Measurements from ENCODE around the gene AFDN.

Gene AFDN

DNA sequence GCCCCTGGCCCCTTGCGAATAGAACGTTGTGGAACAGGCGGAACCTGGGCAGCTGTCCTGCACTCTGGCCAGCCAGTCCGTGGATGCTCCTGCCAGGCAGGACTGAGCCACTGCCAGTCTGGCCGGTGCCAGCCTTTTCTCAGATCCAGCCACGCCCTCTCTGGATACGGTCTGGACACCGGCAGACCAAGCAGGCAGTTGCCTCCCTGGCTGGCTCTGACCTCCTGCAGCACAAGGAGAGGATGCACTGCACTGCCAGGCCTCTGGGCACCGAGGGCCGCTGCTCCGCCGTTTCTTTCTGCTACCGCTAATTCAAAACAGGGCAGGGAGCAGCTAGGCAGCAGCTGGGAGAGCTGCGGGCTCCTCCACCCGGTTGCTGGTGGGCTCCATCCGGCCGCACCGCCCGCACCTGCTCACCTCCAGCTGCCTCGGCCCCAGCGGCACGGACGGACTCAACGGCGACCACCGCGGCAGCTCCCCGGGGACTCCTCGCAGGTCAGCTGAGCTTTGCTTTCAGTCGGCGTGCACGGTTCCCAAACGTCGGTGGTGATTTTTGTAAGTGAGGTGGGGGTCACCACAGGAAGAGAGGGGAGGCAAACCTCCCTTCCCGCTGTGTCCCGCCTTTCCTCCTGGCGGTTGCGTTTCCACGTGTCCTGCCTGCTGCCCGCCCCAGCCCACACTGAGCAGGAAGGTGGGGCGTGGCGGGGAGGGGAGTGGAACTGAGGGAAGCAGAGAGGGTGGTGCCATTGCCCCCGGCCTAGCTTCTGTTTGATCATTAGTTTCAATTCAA lies 30.3 kb upstream of the AFDN start:
- no peak for DNase-seq (ENCODE audit: low read depth)

DNA sequence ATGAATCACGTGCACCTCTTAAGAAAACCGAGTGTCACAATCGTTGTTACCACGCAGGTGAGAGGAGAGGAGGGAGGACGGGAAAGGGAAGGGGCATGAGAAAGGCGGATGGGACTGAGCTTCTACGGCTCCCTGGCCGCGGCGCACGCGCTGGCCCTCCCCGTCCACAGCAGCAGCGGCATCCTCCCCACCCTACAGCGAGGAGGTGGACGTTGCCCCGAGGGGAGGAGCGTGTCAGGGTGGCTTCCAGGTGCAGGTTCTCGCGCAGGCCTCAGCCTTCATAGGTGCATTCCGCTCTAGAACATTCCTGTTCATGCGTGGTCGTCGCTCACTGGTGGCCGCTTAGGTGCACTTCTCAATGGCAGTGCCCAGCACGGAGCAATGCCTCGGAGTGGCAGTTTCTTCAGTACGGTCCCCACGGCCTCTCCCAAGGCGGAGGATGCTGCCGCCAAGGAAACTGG lies 29.7 kb upstream of the AFDN start:
- DNase-seq (ENCODE audit: low read depth), result no peak

DNA sequence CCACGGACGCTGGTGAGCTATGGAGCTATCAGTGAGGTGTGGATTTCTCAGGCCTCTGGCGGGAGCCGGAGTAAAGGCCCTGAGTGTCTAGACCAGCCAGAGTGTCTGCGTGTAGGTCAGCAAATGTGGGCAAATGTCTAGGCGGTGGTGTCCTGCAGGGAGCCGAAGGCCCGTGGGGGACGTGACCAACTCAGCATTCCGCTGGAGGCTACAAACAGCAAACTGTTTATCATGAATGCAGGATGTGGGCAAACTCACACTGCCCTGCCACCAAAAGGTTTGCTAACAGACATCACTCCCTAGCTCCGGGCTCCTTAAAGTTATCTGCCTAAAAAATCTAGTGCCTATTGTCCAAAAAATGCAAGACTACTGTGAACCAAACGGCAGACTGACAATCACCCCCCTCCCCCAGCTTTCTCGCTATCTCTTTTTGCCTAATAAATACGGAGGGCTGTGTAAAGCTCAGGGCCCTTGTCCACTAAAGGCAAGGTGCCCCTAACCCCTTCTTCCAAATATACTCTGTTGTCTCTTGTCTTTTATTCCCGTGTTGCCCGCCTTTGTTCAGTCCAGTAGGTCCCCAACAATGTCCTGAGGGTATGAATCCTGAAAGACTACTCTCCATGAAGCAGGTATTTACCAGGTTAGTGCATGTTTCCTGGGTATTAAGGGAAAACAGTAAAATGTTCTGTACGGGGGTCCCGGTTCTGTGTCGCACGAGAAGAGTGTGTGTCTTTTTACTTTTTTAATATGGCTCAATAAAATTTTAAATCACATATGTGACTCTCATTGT lies 29.0 kb upstream of the AFDN start:
- no peak for DNase-seq (ENCODE audit: low read depth)

DNA sequence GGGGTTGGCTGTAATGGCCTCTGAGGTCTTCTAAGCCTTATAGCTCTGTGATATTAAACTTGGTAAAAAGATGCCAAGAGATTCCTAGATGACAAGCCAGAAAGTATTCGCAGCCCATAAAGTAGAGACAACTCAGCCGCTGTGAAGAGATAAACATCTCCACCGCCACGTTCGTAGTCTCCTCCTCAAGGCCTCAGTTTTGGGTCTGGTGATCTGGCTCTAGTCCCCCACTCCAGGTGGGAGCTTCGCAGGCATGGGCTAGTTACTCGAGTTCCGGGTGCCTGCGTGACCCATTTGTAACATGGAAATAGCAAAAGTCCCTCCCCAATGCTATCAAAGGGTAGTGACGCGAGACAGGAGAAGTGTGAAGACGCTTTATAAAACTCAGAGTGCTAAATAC lies 28.3 kb upstream of the AFDN start:
- no peak for DNase-seq (ENCODE audit: low read depth)

DNA sequence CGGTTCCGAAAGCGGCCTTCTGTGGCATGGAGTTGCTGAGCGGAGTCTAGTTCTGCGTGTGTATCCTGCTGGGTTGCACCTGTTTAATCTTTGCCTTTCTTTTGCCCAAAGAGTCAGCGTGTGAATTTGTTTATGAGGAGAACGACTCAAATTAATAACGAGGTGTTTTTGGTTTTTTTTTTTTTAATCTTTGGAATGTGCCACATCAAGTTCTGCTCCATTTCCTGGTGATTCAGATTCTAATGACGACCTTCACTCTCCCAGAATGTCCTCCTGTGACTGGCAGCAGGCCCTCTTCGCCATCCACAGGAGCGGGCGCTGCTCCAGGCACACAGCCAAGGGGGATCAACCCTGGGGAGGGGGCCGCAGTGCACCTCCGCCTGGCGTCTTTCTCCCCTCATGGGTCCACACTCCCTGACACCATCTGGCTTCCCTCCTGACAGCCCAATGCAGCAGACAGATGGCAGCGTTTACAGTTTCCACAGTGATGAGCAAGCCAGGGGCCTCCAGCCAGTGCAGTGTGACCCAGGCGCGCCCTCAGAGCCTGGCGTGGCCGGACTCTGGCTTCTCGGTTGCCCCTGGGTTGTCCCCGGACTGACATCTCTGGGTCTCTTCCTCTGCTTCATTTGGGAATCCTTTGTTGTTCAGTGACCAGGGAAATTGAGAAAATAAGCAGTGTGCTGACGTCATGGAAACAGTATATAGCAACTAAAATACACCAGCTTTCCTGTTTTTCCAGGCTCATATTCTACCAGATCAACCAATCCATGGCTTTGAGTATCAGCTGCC lies 27.5 kb upstream of the AFDN start:
- DNase-seq (ENCODE audit: low read depth), result no peak

DNA sequence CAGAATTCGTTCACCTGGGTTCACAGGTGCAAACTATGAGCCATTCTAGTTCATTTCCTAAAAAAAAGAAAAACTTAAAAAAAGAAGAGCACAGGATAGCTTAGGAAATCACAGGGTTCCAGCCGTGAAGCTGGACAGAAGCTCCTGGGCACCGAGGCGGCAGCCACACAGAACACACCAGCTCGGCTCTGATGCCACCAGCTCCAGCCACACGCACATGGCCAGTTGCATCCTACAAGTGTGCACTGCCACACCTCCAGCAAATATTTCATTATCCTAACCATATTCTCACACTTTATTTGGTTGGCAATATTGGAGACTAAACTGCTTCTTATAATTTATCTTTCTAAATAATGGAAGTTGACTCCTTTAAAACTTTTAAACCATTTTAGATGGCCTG lies 26.2 kb upstream of the AFDN start:
- DNase-seq (ENCODE audit: low read depth), result no peak

DNA sequence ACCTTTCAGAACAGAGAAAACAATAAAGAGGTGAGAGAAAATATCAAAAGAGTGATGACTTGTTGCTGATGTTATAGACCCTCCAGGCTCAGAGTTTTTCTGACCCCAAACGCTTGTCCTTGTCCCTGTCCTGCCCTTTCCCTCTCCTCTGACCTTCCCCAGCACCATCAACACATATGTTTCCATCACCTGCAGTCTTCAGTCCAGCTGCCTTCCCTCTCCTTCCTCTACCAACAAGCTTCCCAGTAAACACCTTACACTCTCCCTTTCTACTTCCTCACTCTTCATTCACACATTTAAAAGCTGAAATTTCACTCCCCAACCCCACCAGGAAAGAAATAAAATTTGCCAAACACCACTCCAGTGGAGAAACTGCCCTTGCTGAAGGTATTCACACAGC lies 25.4 kb upstream of the AFDN start:
- DNase-seq (ENCODE audit: low read depth), result no peak

DNA sequence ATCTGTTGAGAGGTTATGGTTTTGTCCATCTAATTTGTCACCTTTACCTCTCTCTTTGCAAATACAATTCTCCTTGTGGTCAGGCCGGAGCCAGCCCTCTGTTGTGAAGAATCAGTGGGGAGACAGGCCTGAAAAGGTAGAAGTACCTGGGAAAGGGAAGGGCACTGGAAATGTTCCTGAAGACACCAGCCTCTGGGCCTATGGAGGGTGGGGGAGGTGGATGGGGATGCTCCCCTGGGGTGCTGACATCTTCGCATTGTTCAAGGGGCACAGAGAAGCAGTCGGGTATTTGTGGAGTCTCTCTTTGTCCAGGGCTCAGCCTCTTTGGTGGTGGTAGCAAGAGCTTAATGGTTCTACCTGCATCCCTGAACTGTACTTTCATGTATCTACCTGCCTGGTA lies 24.4 kb upstream of the AFDN start:
- DNase-seq (ENCODE audit: low read depth), result no peak

DNA sequence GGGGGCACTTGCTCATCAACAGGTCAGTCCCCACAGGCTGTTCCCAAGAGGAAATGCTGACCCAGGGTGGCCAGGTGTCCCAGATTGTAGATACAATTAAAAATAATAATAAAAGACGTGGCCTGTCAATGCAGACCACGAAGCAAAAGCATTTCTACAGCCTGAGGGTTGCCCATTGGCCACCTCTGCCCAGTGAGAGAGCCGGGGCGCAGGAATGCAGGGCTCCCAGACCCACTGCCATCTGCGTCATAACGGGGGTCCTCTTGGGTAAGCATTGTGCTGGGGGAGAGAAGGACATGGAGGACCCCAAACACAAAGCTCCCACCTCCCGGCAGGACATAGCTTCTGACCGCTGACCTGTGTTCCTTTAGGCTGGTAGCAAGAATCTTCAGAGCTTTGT lies 22.9 kb upstream of the AFDN start:
- DNase-seq (ENCODE audit: low read depth), result no peak

DNA sequence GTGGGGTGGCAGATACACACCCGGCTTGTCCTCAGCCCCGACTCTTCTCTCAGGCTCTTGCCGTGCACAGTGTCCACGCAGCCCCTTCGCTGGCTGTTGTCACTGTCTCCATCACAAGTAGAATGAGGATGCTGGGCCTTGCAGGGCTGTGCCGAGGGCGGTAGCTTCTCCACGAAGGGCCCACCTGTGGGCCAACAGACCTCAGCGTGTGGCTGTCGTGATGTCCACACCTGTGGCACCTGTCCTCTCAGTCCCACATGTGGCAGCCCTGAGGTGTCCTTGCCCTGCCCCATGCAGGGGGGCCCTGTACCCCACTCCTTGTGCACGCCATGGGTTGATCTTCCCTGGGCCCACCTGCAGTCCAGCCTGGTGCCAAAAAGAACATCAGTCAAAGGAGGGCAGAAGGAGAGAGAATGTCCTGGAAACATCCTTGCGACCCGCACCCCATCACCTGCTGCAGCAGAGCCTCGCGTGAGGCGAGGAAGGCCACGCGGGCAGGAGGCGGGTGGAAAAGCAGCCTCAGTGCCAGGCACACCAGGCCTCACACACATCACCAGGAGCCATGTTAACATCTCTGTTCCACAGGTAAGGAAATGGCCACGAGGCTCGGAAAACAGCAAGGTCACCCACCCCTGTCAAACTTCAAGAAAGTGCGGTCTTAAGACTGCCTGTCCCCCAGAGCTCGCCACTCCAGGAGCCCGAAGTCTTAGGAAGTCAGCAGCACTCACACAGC lies 22.3 kb upstream of the AFDN start:
- DNase-seq (ENCODE audit: low read depth), result no peak

DNA sequence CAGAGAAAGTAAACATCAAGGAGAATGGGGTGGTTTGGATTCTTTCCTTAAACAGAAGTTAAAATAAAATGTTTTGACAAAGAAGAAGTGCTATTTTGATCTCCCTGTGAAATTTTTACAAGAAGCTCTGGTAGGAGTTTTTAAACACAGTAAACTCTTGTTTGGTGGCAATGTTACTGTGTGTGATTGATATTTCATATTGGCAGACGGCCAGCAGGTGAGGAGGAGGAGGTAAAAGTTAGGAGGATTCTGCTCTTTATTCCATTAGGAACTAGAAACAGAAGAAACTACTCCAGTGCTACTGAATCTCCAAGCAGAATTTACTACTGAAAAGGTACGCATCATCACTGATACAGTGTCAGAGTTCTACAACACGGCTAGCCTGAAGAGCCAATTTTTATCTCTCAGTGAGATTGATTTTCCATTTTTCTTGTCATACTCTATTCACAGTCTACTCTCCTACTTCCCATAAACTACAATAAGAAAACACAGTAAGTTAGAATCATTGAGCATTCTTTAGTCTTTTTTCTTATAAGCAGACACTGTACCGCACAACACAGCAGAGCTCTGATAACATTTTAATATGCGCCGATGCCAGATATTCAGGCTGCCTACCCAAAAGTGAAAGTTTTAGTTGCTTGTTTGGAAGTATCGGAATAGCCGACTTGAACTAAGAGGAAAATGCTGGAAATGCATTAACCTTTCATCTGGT lies 21.2 kb upstream of the AFDN start:
- DNase-seq (ENCODE audit: low read depth), result no peak

DNA sequence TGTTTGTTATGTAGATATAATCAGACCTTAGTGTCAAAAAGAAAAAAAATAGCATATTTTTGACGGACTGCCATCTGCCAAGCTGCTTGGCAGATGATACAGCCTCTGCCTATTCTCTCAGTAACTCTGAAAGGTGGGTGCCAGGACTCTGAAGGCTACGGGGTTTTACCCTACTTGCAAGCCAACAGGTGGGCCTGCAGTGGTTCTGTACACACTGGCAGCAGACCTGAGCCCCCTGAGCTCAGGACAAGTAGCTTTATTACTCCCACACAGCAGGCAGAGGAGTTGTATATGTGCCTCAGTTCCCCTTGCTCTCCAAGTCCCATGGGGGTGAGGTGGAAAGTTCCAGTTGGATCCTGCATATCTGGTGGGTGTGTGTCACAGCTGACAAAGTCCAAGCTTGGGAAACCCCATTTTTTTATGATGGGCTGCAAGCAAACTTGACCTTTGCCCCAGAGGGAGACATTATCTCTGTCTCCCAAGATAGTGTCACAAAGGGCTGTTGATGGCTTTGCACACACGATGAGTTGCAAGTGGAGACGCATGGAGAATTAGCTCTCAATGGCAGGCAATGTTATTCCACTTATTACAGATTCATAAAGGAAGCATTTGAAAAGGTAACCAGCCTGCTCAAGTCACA lies 20.5 kb upstream of the AFDN start:
- no peak for DNase-seq (ENCODE audit: low read depth)

DNA sequence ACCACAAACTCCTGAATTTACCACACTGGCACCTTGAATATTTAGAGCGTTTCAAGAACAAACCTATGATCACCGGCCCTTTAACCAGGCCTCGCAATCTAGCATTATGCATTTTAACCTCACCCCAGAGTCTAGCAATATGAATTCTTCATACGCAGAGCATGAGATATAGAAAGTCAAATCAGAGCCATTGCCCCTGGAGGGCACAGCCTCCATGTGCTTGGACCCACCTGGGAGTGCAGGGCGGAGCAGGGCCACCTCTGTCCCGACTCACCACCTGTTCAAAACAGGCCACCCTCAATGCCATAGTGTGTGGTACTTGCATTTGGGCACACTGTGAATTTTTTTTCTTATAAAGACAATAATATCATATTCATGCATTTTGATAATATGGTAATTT lies 19.5 kb upstream of the AFDN start:
- no peak for DNase-seq (ENCODE audit: low read depth)

DNA sequence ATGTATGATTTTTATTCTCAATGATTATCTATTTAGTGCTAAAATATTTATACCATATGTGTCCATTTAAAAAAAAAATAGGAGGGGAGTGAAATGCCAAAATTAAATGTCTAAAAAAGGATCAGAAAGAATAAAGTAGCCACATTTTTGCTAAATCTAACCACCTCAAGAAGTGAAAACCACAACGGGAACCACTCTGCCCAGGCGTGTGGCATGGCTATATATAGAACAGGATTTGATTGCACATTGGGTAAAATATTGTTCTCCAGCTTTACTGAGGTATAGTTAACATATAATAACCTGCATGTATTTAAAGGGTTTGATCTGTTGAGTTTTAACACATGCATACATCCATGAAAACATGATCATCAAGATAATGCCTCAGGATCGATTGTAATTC lies 19.0 kb upstream of the AFDN start:
- DNase-seq (ENCODE audit: low read depth), result no peak

DNA sequence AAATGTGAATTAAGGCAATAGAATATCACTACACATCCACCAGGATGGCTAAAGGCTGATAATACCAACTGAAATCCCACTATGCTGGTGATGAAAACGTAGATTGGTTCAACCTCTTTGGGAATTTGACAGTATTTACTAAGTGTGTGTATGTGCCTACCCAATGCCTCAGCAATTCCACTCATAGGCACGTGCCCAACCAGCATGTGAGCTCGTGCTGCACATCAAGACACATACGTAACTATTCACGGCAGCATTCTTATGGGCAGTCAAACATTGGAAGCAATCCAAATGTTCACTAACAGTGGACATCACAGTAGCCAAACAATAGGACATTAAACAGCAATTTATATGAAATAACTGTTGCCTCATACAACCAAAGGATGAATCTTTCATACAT lies 15.7 kb upstream of the AFDN start:
- no peak for DNase-seq (ENCODE audit: low read depth)

DNA sequence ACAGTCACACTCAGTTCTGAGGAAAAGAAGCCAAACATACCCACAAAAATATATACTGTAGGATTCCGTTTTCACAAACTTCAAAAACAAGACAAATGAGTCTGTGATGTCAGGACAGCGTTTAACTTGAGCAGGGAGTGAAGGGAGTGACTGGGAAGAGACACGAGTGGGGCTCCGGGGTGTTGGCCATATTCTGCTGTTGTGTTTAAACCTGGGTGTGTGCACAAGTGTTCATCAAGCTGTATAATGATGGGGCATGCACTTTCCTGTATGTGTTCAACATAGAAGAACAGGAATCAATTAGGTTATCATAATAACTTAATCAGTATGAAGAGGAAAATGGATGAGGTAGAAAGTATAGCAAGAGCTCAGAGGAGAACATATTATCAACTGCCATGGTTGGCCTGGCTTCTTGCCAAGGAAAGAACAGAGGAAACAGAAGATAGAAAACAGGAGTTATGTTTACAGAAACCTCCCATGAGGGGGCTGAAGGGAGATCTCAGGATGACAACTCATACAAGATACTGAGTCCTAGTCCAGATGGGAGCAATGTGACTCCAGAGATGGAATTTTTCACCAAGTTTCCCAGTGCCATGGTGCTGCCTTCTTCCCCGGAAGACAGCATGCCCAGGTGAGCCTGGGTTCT lies 15.1 kb upstream of the AFDN start:
- no peak for DNase-seq (ENCODE audit: low read depth)

DNA sequence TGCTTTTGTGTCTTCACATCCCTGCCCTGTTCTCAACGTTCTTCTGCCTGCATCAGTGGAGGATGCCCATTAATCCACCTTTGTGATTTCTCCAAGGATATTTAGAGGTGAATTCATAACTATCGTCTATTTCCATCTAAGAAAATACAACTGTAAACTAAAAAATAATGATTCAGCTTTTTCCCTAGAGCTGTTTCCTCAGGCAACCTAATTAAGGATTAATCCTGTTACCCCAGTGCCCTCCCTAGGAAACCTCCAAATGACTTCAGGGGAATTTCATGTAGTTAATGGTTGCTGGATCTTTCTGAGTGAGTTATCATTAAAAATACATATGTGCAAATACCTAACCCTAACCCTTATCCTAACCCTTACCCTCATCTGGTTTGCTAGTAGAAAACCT lies 14.6 kb upstream of the AFDN start:
- DNase-seq (ENCODE audit: low read depth), result no peak

DNA sequence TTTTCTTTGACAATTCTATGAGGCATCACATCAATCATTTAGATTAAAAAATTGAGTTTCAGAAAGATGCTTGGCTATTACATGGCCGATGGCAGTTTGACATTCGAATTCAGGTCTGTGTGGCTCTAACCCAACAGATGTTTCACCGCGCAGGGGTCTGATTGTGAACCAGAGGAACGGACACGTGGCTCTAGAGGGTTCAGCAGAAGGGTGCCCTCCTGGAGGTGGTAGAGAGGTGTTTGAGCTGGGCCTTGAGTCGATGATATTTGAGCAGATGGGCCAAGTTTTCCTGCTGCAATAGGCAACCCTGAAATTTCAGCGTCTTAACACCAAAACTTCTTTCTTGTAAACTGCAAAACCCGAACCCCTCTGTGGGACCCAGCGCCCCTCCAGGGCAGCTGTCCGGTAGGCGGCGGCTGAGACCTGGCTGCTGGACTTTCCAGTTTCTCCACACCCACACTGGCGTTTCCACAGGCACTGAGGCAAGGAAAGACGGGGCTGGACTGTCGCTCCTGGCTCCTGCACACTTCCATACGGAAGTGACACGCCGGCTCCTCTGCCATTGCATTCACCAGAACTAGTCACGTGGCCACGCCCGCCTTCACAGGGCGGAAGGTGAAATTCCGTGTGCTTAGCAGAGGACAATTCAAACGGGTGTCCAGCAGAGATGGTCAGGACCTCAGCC lies 11.3 kb upstream of the AFDN start:
- no peak for DNase-seq (ENCODE audit: low read depth)

DNA sequence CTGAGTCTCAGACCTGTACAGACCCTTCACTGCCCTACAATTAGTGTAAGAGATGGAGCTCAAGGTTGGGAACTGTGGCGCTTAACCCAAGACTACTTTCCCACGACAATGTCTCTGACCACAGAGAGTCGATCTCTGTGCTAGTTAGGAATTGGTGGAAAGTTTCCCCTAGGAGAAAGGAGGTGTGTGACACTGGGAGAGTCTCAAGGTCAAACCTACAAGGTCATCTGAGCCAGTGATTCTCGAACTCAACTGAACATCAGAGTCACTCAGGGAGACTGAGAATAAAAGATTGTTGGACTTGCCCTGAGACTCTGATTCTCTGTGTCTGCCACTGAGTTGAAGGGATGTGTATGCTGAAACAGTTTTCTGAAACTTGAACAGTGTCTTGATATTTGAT lies 9.7 kb upstream of the AFDN start:
- no peak for DNase-seq (ENCODE audit: low read depth)

DNA sequence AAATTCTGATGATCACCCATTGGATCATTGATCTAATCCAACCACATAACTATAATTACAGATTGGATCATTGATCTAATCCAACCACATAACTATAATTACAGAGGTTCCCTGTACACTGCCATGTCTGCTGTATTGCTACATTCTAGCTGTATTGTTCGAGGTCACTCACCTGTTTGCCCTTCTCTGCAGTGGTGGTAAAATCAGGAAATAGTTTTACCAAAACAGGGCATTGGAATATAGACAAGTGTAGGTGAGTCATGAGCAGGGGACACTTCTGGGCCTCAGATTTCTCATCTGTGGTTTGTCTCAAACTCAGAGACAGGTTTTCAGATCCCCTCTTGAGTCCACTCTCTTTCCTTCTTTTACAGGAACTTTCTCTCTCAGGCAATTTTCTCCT lies 9.0 kb upstream of the AFDN start:
- no peak for DNase-seq (ENCODE audit: low read depth)
